Measurements from ENCODE around the gene OR10R2. TPM values are rescaled to one million over a fixed set of nuclear protein-coding genes. Genes with fewer than 3 reads are reported as not detected.

The OR10R2 gene
- total RNA-seq, 1 experiment from 2014 or later, result not detected

- Histone ChIP-seq H4K5ac (ENCODE audit: insufficient read length, low read depth, low read length) (no peak overlapping the region), H2BK15ac (ENCODE audit: low read depth, low read length) (no peak overlapping the region), H2AFZ (ENCODE audit: low read length) (no peak overlapping the region), H3K79me2 (ENCODE audit: insufficient read depth, low read length) (no peaks in the 10 kb centered on the region), H3K27ac (ENCODE audit: insufficient read length, low read depth, low read length) (no peak overlapping the region), H2BK20ac (ENCODE audit: low read depth, low read length, poor library complexity, severe bottlenecking) (no peak overlapping the region), H3K9ac (ENCODE audit: extremely low read depth, insufficient read length, low read length) (no peak overlapping the region), H3K4me2 (ENCODE audit: insufficient read depth, insufficient read length, low read length) (no peak overlapping the region), H2AK5ac (ENCODE audit: insufficient read length, low read length) (no peak overlapping the region), H3K56ac (ENCODE audit: insufficient read length, low read depth, low read length) (no peak overlapping the region), H3K4me1 (ENCODE audit: insufficient read depth, low read length) (no peaks in the 10 kb centered on the region), H3K79me1 (ENCODE audit: insufficient read depth, low read depth, low read length, poor library complexity, severe bottlenecking) (no peaks in the 10 kb centered on the region), H2BK12ac (ENCODE audit: insufficient read length, low read depth, low read length) (no peak overlapping the region), H3K23ac (ENCODE audit: insufficient read length, low read depth, low read length) (no peak overlapping the region), H3K27me3 (ENCODE audit: insufficient read depth, low read length) (no peaks in the 10 kb centered on the region), H4K91ac (ENCODE audit: insufficient read length, low read depth, low read length) (no peak overlapping the region), H3K23me2 (ENCODE audit: insufficient read length, low read depth, low read length, poor library complexity, severe bottlenecking) (no peaks in the 10 kb centered on the region), H3K9me3 (ENCODE audit: control insufficient read depth, low read depth, low read length) (no peaks in the 10 kb centered on the region), H3T11ph (ENCODE audit: low read length) (no peak overlapping the region), H2BK5ac (ENCODE audit: insufficient read length, low read length) (no peak overlapping the region), H3K14ac (ENCODE audit: insufficient read depth, low read length) (no peak overlapping the region), H4K8ac (replicated peaks; ENCODE audit: insufficient read length, low read depth, low read length) (no peak overlapping the region), H2BK120ac (ENCODE audit: low read depth, low read length, poor library complexity, severe bottlenecking) (no peak overlapping the region), H3K4ac (ENCODE audit: low read depth, low read length) (no peak overlapping the region), H4K20me1 (ENCODE audit: control insufficient read depth, insufficient read depth, insufficient read length) (no peaks in the 10 kb centered on the region), H3K18ac (ENCODE audit: insufficient read length, low read depth, low read length) (no peak overlapping the region)
- Mint-ChIP-seq H3K4me1 (no peaks in the 10 kb centered on the region), H3K9me3 (no peaks in the 10 kb centered on the region), H3K36me3 (ENCODE audit: insufficient read depth in 1 of 3, low read depth in 3 of 3) (no peaks in the 10 kb centered on the region), H3K4me3 (no peak overlapping the region), H3K27me3 (ENCODE audit: low read depth) (no peaks in the 10 kb centered on the region), H3K27ac (no peak overlapping the region)
- no peak for DNase-seq
- TF ChIP-seq CTCF (conservative IDR thresholded peaks at IDR 0.05), result no peak
- WGBS (ENCODE audit: extremely low coverage, insufficient read length, low lambda C conversion rate), result no CpG with 5 or more reads among the region's 2 CpGs
These were observed 22.8 kb downstream of the OR10R2 start for GRCh38 chr1:158494796-158495195.

Measured in H9 (cell line).